Vagina (tissue), 2 donors: ENCODE results near the gene BMERB1.

ENCODE experiments used
- POLR2A ChIP-seq, 2 donors: fragments of 450-650 bp; IDR thresholded peaks; one replicate each; pipeline ENCODE4 v1.6.1; 2017; ENCODE audit warnings: antibody characterized with exemption in 2 of 2, mild to moderate bottlenecking in 2 of 2, moderate library complexity in 2 of 2
- POLR2AphosphoS5 ChIP-seq, 2 donors: sonication (generic); formaldehyde crosslinking; IDR thresholded peaks; one replicate each; pipeline ENCODE4 v1.9.0; 2017; ENCODE audit warnings: antibody characterized with exemption in 2 of 2, mild to moderate bottlenecking in 2 of 2, low read depth in 1 of 2; ENCODE audit not compliant: insufficient read depth in 1 of 2
- TF ChIP-seq, protein P1 (sequence below), 3 experiments: fragments of 450-650 bp in 2 of 3; fragments of 200-600 bp in 1 of 3; sonication (generic) in 1 of 3; IDR thresholded peaks; one replicate each; pipeline ENCODE4 v1.5.1; 2017 to 2019; ENCODE audit warnings: antibody characterized with exemption in 3 of 3, mild to moderate bottlenecking in 2 of 3, moderate library complexity in 2 of 3

DNA sequence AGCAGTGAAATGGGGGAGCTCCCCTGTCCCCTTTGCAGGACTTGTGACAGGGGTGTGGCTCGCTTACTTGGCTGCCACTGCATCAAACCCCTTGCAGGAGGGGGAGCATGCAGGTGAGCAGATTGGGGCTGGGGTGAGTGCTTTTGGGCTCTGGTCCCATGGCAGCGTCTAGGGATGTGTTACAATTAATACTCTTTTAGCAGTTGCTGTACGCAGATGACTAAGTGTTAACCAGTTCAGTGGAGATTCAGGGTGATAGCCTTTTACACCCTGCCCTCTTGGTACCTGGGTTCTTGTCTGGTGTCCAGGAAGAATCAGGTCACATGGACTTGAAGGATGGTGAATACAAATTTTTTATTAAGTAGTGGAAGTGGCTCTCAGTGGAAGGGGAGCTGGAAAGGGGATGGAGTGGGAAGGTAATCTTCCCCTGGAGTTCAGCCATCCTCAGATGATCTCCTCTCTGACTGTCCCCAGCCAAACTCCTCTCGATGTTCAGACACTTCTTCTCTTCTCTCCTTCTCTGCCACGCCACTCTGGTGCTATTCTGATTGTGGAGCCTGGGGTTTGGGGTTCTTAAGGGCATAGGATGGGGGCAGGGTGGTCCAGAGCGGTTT, 108.5 kb downstream of the BMERB1 start:
- TF ChIP-seq, protein P1, sequence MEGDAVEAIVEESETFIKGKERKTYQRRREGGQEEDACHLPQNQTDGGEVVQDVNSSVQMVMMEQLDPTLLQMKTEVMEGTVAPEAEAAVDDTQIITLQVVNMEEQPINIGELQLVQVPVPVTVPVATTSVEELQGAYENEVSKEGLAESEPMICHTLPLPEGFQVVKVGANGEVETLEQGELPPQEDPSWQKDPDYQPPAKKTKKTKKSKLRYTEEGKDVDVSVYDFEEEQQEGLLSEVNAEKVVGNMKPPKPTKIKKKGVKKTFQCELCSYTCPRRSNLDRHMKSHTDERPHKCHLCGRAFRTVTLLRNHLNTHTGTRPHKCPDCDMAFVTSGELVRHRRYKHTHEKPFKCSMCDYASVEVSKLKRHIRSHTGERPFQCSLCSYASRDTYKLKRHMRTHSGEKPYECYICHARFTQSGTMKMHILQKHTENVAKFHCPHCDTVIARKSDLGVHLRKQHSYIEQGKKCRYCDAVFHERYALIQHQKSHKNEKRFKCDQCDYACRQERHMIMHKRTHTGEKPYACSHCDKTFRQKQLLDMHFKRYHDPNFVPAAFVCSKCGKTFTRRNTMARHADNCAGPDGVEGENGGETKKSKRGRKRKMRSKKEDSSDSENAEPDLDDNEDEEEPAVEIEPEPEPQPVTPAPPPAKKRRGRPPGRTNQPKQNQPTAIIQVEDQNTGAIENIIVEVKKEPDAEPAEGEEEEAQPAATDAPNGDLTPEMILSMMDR (IDR thresholded peaks at IDR 0.05): no peak
- TF ChIP-seq POLR2A (IDR thresholded peaks at IDR 0.05): no peak
- no peak for TF ChIP-seq POLR2AphosphoS5 (IDR thresholded peaks at IDR 0.05; ENCODE audit: insufficient read depth in 1 of 2, low read depth in 1 of 2)
